Calu3 (cell line): ENCODE measurements around the gene TRAK1. TPM values are rescaled to one million over a fixed set of nuclear protein-coding genes. Genes with fewer than 3 reads are reported as not detected.

Source experiments
- BruUV-seq: library from RNA; stranded (reverse); fragments of 400-500 nt; replicated peaks from 2 replicates; lab custom pipeline; 2021; lab: Mats Ljungman, UMichigan
- CTCF ChIA-PET: fragments of 300-600 bp; sonication (Branson Sonifier 250); formaldehyde crosslinking; loops from one replicate; lab custom pipeline; 2022; ENCODE audit warnings: antibody characterized with exemption; lab: Charles Lee
- DNase-seq: peaks from one replicate; pipeline ENCODE4 v3.0.0; 2022
- H3K27ac Mint-ChIP-seq: one replicate; pipeline ENCODE4 v1.8.0; 2022; ENCODE audit warnings: mixed read lengths; ENCODE audit not compliant: unreplicated experiment
- H3K27me3 Mint-ChIP-seq: one replicate; pipeline ENCODE4 v1.8.0; 2022; ENCODE audit warnings: mixed read lengths; ENCODE audit not compliant: unreplicated experiment
- H3K36me3 Mint-ChIP-seq: one replicate; pipeline ENCODE4 v1.8.0; 2022; ENCODE audit warnings: mild to moderate bottlenecking, moderate library complexity, mixed read lengths; ENCODE audit not compliant: insufficient read depth, unreplicated experiment
- H3K4me1 Mint-ChIP-seq: one replicate; pipeline ENCODE4 v1.8.0; 2022; ENCODE audit warnings: mild to moderate bottlenecking, low read depth, mixed read lengths; ENCODE audit not compliant: unreplicated experiment
- H3K4me3 Mint-ChIP-seq: one replicate; pipeline ENCODE4 v1.8.0; 2022; ENCODE audit warnings: mild to moderate bottlenecking, low read depth, moderate library complexity, mixed read lengths; ENCODE audit not compliant: unreplicated experiment
- H3K9me3 Mint-ChIP-seq: one replicate; pipeline ENCODE4 v1.8.0; 2022; ENCODE audit warnings: low read depth, mixed read lengths; ENCODE audit not compliant: unreplicated experiment
- CTCF ChIP-seq: fragments of 200-600 bp; IDR thresholded peaks from one replicate; pipeline ENCODE4 v1.8.0; 2022; ENCODE audit warnings: antibody characterized with exemption; ENCODE audit not compliant: unreplicated experiment
- intact Hi-C: fragments of 100-400 bp; cut with micrococcal nuclease; formaldehyde crosslinking; loops from one replicate; pipeline ENCODE4 v1.10.0; 2022; ENCODE audit not compliant: unreplicated experiment
- total RNA-seq: library from RNA; stranded (reverse); gene quantifications from 2 replicates; pipeline ENCODE4 v1.2.3, GENCODE V29; 2022

The TRAK1 gene
- total RNA-seq, 1 experiment from 2014 or later, result 108 TPM

- Mint-ChIP-seq H3K4me1 (peaks cover 57% of the 10 kb centered on the region), H3K9me3 (no peaks in the 10 kb centered on the region), H3K4me3 (peak overlapping the region; percentile 19), H3K36me3 (peaks cover 65% of the 10 kb centered on the region), H3K27ac (peak overlapping the region; percentile 27), H3K27me3 (no peaks in the 10 kb centered on the region)
- no peak for DNase-seq
- intact Hi-C loops, result no loop called here
- CTCF ChIA-PET, result interaction anchor here (3.6 kb wide), 1 partner anchor 70 kb away, joined by 119 read pairs; no protein-coding TSS in a partner anchor
- no peak for TF ChIP-seq CTCF
- no TSS peak for BruUV-seq
Measured at GRCh38 chr3:42189001-42189460, 97.9 kb downstream of the TRAK1 start.

- peaks cover 65% of the 10 kb centered on the region for H3K36me3 Mint-ChIP-seq
- CTCF ChIA-PET, result interaction anchor here (0.6 to 3.6 kb wide), 5 partner anchors 9 to 71 kb away, joined by 4 to 119 read pairs (median 16); no protein-coding TSS in a partner anchor
- intact Hi-C loops, result no loop called here
Measured at GRCh38 chr3:42189736-42190135, 98.6 kb downstream of the TRAK1 start.

GRCh38 chr3:42190701-42191442 lies 99.7 kb downstream of the TRAK1 start:
- Mint-ChIP-seq H3K27ac (peak overlapping the region; percentile 36), H3K4me3 (no peak overlapping the region), H3K4me1 (peaks cover 40% of the 10 kb centered on the region), H3K27me3 (no peaks in the 10 kb centered on the region), H3K9me3 (no peaks in the 10 kb centered on the region), H3K36me3 (peaks cover 65% of the 10 kb centered on the region)
- CTCF ChIA-PET, result interaction anchor here (0.6 to 3.6 kb wide), 16 partner anchors 8 to 294 kb away, joined by 3 to 119 read pairs (median 6); no protein-coding TSS in a partner anchor
- DNase-seq, result peak; percentile 85
- TF ChIP-seq CTCF, result peak; percentile 86
- BruUV-seq, result no TSS peak
- intact Hi-C loops, result loop anchor here (1.0 kb wide), 1 partner anchor 74 kb away; no protein-coding TSS in a partner anchor

More at GRCh38 chr3:42189736-42190135, 98.6 kb downstream of the TRAK1 start:
- Mint-ChIP-seq H3K27me3 (no peaks in the 10 kb centered on the region), H3K4me1 (peaks cover 50% of the 10 kb centered on the region), H3K9me3 (no peaks in the 10 kb centered on the region), H3K4me3 (no peak overlapping the region), H3K27ac (no peak overlapping the region)
- no peak for TF ChIP-seq CTCF
- no TSS peak for BruUV-seq
- DNase-seq, result peak; percentile 27

- BruUV-seq, result no TSS peak
- Mint-ChIP-seq H3K36me3 (peaks cover 65% of the 10 kb centered on the region), H3K27me3 (no peaks in the 10 kb centered on the region), H3K9me3 (no peaks in the 10 kb centered on the region), H3K4me3 (no peak overlapping the region), H3K27ac (no peak overlapping the region), H3K4me1 (peaks cover 40% of the 10 kb centered on the region)
- intact Hi-C loops, result loop anchor here (1.0 kb wide), 1 partner anchor 74 kb away; no protein-coding TSS in a partner anchor
- CTCF ChIA-PET, result interaction anchor here (0.6 to 3.6 kb wide), 16 partner anchors 9 to 295 kb away, joined by 3 to 119 read pairs (median 6); no protein-coding TSS in a partner anchor
- no peak for TF ChIP-seq CTCF
- DNase-seq, result no peak
Measured at GRCh38 chr3:42191443-42191747, 100.2 kb downstream of the TRAK1 start.
